ENCODE data around the gene TGFBR1. TPM values are rescaled to one million over a fixed set of nuclear protein-coding genes. Genes with fewer than 3 reads are reported as not detected.

Gene TGFBR1
- total RNA-seq, 5 donors from 2014 or later (not counting 1 experiment from before 2014, with no cell fraction given), result 22.3 to 36.9 (median 31.7) TPM

DNA sequence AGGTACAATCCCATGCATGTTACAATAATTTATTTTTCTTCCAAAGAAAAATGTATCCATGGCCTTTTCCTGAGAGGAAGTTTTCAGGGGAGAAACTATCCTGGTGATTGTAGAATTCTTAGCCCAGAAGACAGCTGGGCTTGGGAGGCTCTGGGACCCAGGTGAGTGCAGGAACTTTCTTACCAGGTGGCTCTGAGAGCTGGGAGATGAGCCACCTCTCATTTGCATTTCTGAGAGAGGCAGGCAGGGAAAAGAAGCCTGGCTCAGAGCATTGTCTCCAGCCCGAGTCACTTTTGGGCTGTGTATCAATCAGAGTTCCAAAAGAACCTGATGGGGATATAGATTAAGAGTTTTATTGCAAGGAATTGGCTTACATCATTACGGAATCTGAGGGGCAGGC, 64.2 kb downstream of the TGFBR1 start:
- Mint-ChIP-seq H3K4me3 (no peak overlapping the region), H3K4me1 (peaks cover 15 to 25% (median 16%) of the 10 kb centered on the region in 3 donors), H3K9me3 (no peaks in the 10 kb centered on the region), H3K36me3 (no peaks in the 10 kb centered on the region), H3K27me3 (peaks cover 5 to 9% of the 10 kb centered on the region in 2 donors), H3K27ac (no peak overlapping the region)
- ChIA-PET CTCF (no interaction called here), POLR2A (no interaction called here)
- DNase-seq (no peak), ATAC-seq (replicated peaks in 1 of 4) (no peak)
- Histone ChIP-seq H3K4me1 (ENCODE audit: control insufficient read depth in 1 of 2, extremely low read depth in 1 of 2, insufficient read depth in 2 of 2, low read length in 2 of 2) (peaks cover 9 to 11% of the 10 kb centered on the region in 2 experiments), H3K4me3 (ENCODE audit: control insufficient read depth in 1 of 2, extremely low read depth in 1 of 2, low read length in 1 of 2) (no peak overlapping the region), H3K27me3 (replicated peaks in 1 of 2; ENCODE audit: control insufficient read depth in 2 of 2, extremely low read depth in 1 of 2, insufficient read depth in 2 of 2, low read length in 1 of 2) (peaks cover 0 to 13% of the 10 kb centered on the region in 2 experiments), H3K36me3 (ENCODE audit: control insufficient read depth in 2 of 2, extremely low read depth in 1 of 2, insufficient read depth in 1 of 2, low read length in 1 of 2) (no peaks in the 10 kb centered on the region), H3K27ac (ENCODE audit: low read length) (no peak overlapping the region), H3K9me3 (no peaks in the 10 kb centered on the region)
- 100% methylated on average over 1 of the region's 2 CpGs for WGBS (ENCODE audit: insufficient coverage)

DNA sequence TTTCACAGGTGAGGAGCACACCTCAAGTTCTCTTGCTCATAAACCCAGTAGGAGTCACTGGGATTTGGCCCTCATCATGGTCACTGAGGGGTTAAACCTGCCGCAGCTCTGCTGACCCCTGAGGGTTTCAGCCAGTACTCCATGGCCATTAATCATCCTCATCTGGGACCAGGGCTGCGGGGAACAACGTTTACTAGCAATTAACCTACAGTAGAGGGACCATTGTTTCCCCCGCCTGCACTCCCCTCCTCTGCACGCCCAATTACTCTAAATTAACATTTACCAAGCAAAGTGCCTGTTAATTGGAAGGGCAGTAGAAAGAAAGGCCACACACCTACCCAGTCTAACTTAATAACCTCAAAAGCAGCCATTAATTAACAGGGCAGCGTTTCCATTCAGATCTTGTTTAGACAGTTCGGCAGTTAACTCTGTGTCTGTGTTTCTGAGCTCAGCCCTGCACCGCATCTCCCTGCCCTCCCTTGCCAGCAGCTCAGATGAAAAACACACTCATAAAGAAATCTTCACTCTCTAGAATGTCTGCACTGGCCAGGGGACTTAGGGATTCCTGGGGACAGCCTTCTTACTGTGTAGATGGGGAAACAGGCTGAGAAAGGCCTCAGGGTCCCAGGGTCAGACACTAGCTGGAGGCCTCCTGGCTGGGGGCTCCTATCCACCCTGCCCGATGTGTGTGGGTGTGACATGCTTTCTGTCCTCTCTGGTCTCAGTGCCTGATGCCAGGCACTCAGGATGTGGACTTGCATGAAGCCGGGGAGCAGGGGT, 65.3 kb downstream of the TGFBR1 start:
- Histone ChIP-seq H3K9me3 (no peaks in the 10 kb centered on the region), H3K36me3 (ENCODE audit: control insufficient read depth in 2 of 2, extremely low read depth in 1 of 2, insufficient read depth in 1 of 2, low read length in 1 of 2) (no peaks in the 10 kb centered on the region), H3K4me1 (ENCODE audit: control insufficient read depth in 1 of 2, extremely low read depth in 1 of 2, insufficient read depth in 2 of 2, low read length in 2 of 2) (peaks cover 9 to 11% of the 10 kb centered on the region in 2 experiments), H3K4me3 (ENCODE audit: control insufficient read depth in 1 of 2, extremely low read depth in 1 of 2, low read length in 1 of 2) (no peak overlapping the region), H3K27ac (ENCODE audit: low read length) (no peak overlapping the region), H3K27me3 (replicated peaks in 1 of 2; ENCODE audit: control insufficient read depth in 2 of 2, extremely low read depth in 1 of 2, insufficient read depth in 2 of 2, low read length in 1 of 2) (peaks cover 0 to 13% of the 10 kb centered on the region in 2 experiments)
- peaks cover 15 to 25% (median 16%) of the 10 kb centered on the region in 3 donors for H3K4me1 Mint-ChIP-seq
- ATAC-seq (replicated peaks in 1 of 4), result no peak
- DNase-seq, result no peak
- H3K4me3 Mint-ChIP-seq, result no peak overlapping the region
- H3K9me3 Mint-ChIP-seq, result no peaks in the 10 kb centered on the region
- peaks cover 5 to 9% of the 10 kb centered on the region in 2 donors for H3K27me3 Mint-ChIP-seq
- WGBS (ENCODE audit: insufficient coverage), result 93% methylated on average over 2 of the region's 10 CpGs
- ChIA-PET POLR2A (no interaction called here), CTCF (no interaction called here)
- no peaks in the 10 kb centered on the region for H3K36me3 Mint-ChIP-seq
- H3K27ac Mint-ChIP-seq, result no peak overlapping the region

DNA sequence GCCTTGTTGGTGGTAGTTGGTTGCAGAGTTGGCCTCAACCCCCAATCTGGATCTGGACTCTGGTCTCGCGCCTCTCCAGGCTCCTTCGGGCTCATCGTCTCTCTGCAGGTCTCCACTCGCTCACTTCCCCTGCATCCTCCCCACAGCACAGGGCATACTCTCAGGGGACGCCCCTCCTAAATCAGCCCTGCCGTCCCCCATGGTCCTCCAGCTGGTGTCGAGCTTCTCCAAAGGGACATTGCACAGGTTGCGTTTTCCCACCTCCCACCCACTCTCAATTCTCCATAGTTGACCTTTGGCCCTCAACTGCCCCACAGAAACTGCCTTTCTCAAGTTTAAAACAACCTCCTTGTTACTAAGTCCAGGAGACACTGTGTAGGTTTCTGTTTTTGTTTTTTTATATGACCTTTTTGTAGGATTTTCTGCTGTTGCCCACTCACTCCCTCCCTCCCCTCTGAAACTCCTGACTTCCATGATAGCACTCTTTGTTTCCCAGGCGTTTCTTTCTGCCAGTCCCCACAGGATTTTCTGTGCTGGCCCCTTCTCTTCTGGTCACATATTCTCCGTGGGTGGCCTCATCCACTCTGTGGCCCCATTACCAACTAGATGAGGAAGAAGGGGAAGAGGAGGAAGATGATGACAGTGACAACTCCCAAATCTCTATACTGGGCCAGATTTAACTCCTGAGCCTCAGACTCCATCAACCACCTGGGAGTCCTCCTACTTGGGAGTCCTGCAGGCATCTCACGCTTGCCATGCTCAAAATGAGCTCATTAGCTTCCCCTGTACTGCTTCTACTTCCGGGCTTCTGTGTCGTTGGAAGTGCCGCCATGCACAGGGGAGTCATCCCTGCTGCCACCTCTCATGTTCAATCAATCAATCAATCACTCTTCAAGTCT, 66.6 kb downstream of the TGFBR1 start:
- Histone ChIP-seq H3K36me3 (ENCODE audit: control insufficient read depth in 2 of 2, extremely low read depth in 1 of 2, insufficient read depth in 1 of 2, low read length in 1 of 2) (no peaks in the 10 kb centered on the region), H3K4me1 (ENCODE audit: control insufficient read depth in 1 of 2, extremely low read depth in 1 of 2, insufficient read depth in 2 of 2, low read length in 2 of 2) (peaks cover 9 to 11% of the 10 kb centered on the region in 2 experiments), H3K27ac (ENCODE audit: low read length) (no peak overlapping the region), H3K9me3 (no peaks in the 10 kb centered on the region), H3K4me3 (ENCODE audit: control insufficient read depth in 1 of 2, extremely low read depth in 1 of 2, low read length in 1 of 2) (no peak overlapping the region), H3K27me3 (replicated peaks in 1 of 2; ENCODE audit: control insufficient read depth in 2 of 2, extremely low read depth in 1 of 2, insufficient read depth in 2 of 2, low read length in 1 of 2) (peaks cover 0 to 13% of the 10 kb centered on the region in 2 experiments)
- ChIA-PET CTCF (interaction anchor here (0.9 to 1.5 kb wide), 3 partner anchors 9 to 30 kb away, joined by 3 to 5 read pairs (median 4); no protein-coding TSS in a partner anchor), POLR2A (no interaction called here)
- H3K36me3 Mint-ChIP-seq, result no peaks in the 10 kb centered on the region
- H3K27me3 Mint-ChIP-seq, result peaks cover 5 to 9% of the 10 kb centered on the region in 2 donors
- ATAC-seq (replicated peaks in 1 of 4) (no peak), DNase-seq (no peak)
- no peak overlapping the region for H3K4me3 Mint-ChIP-seq
- no peak overlapping the region for H3K27ac Mint-ChIP-seq
- peaks cover 14 to 15% (median 15%) of the 10 kb centered on the region in 3 donors for H3K4me1 Mint-ChIP-seq
- H3K9me3 Mint-ChIP-seq, result no peaks in the 10 kb centered on the region
- WGBS (ENCODE audit: insufficient coverage), result 93% methylated on average over 13 of the region's 15 CpGs

DNA sequence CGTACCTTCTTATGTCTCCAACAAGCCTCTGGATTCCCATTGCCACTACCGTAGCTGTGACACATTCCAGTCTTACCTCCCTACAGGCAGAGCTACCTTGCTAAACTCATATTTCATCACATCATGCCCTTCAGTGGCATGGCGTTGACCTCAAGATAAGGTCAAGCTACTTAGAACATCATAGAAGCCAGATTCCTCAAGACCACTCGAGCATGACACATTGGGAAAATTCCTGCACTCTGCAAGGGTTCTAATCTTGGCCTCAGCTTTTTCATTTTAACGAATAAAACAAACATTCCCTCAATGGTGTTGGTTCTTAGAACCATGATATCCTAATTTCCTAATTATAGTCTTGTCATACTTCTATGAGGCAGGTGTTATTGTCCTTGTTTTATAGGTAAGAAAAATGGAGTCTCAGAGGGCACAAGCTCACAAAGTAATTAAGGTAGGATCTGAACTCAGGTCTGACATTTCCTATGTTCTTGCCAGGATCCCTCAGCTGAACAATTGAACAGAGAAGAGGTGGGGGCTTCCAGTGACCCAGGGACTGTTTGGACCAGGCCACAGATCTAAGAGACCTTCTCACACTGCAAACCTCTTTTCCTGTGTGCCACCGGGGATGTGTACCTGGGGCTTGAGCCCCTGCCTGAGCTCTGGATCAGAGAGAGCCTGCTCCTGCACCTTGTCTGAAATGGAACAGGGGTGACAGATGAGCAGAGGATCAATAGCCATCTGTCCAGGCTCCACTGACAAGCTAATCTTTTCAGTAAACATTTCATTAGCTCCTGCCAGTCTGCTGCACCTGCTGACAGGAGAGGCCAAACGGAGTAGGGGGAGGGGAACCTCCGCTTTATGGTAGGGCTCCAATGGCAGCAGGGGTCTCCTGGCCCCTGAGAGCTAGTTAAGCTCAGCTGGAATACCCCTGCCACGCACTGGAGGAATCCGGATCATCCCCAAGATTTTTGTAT, 67.5 kb downstream of the TGFBR1 start:
- H3K27ac Mint-ChIP-seq, result no peak overlapping the region
- ATAC-seq (replicated peaks in 1 of 4) (no peak), DNase-seq (no peak)
- H3K9me3 Mint-ChIP-seq, result no peaks in the 10 kb centered on the region
- no peaks in the 10 kb centered on the region for H3K36me3 ChIP-seq (ENCODE audit: control insufficient read depth in 2 of 2, extremely low read depth in 1 of 2, insufficient read depth in 1 of 2, low read length in 1 of 2)
- no peak overlapping the region for H3K4me3 ChIP-seq (ENCODE audit: control insufficient read depth in 1 of 2, extremely low read depth in 1 of 2, low read length in 1 of 2)
- no peak overlapping the region for H3K4me3 Mint-ChIP-seq
- CTCF ChIA-PET, result interaction anchor here (0.5 to 1.5 kb wide), 4 partner anchors 8 to 159 kb away, joined by 3 to 5 read pairs (median 4); no protein-coding TSS in a partner anchor
- H3K27me3 Mint-ChIP-seq, result peaks cover 5 to 9% of the 10 kb centered on the region in 2 donors
- peaks cover 9 to 11% (median 10%) of the 10 kb centered on the region in 3 donors for H3K4me1 Mint-ChIP-seq
- peaks cover 6 to 8% of the 10 kb centered on the region in 2 experiments for H3K4me1 ChIP-seq (ENCODE audit: control insufficient read depth in 1 of 2, extremely low read depth in 1 of 2, insufficient read depth in 2 of 2, low read length in 2 of 2)
- no peaks in the 10 kb centered on the region for H3K9me3 ChIP-seq
- H3K27me3 ChIP-seq (replicated peaks in 1 of 2; ENCODE audit: control insufficient read depth in 2 of 2, extremely low read depth in 1 of 2, insufficient read depth in 2 of 2, low read length in 1 of 2), result peaks cover 0 to 13% of the 10 kb centered on the region in 2 experiments
- POLR2A ChIA-PET, result no interaction called here
- no peak overlapping the region for H3K27ac ChIP-seq (ENCODE audit: low read length)
- H3K36me3 Mint-ChIP-seq, result no peaks in the 10 kb centered on the region
- WGBS (ENCODE audit: insufficient coverage), result 94% methylated on average over 3 of the region's 10 CpGs

DNA sequence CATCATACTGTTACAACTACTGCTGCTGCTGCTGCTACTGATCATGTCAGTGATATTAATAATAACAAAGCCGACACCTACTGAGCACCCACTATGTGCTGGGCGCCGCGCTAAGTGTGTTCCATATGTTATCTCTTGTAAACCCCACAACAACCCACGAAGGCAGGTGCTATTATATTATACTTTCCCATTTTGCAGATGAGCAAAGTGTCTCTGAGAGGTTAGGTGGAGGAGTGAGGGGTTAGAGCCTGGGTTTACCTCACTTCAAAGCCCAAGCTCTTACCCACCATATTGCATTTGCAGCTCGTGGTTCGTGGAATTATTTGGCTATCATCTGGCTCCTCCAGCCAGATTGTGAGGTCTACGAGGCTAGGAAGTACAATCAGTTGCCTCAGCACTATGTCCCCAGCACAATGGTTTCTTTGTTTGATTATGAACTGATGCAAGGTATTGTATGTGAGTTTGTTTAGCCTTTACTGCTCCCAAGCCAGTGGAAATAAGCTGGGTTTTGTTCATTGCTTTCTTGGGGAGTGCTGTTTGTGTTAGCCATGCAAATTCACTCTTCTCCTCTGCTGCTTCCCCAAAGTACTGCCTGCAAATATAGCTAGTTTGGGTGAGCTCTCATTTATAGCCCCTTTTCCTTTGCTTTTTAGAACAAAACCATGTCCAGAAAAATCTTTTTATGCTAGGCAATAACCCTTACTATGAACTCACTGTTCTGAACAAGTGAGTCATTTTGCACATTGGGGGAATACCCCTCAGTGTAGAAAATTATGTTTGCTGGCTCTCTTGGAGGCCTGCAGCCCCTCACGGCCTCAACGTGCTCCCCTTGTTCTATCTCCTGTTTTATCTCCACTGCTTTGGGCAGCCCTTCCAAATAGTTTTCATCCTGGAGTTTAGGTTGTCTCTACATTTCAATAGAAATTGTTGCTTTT, 68.9 kb downstream of the TGFBR1 start:
- WGBS (ENCODE audit: insufficient coverage), result 80% methylated on average over 3 of the region's 10 CpGs

More for the DNA sequence above, 68.9 kb downstream of the TGFBR1 start:
- H3K4me3 Mint-ChIP-seq, result no peak overlapping the region
- Histone ChIP-seq H3K9me3 (no peaks in the 10 kb centered on the region), H3K4me3 (ENCODE audit: control insufficient read depth in 1 of 2, extremely low read depth in 1 of 2, low read length in 1 of 2) (no peak overlapping the region), H3K27me3 (replicated peaks in 1 of 2; ENCODE audit: control insufficient read depth in 2 of 2, extremely low read depth in 1 of 2, insufficient read depth in 2 of 2, low read length in 1 of 2) (peaks cover 0 to 10% of the 10 kb centered on the region in 2 experiments), H3K4me1 (ENCODE audit: control insufficient read depth in 1 of 2, extremely low read depth in 1 of 2, insufficient read depth in 2 of 2, low read length in 2 of 2) (no peaks in the 10 kb centered on the region), H3K27ac (ENCODE audit: low read length) (no peak overlapping the region), H3K36me3 (ENCODE audit: control insufficient read depth in 2 of 2, extremely low read depth in 1 of 2, insufficient read depth in 1 of 2, low read length in 1 of 2) (no peaks in the 10 kb centered on the region)
- peaks cover 5 to 9% of the 10 kb centered on the region in 2 donors for H3K27me3 Mint-ChIP-seq
- no peaks in the 10 kb centered on the region for H3K4me1 Mint-ChIP-seq
- no peak for ATAC-seq (replicated peaks in 1 of 4)
- no peaks in the 10 kb centered on the region for H3K9me3 Mint-ChIP-seq
- H3K27ac Mint-ChIP-seq, result no peak overlapping the region
- H3K36me3 Mint-ChIP-seq, result no peaks in the 10 kb centered on the region
- CTCF ChIA-PET, result interaction anchor here in 1 of 2 donors (1.0 kb wide), 1 partner anchor 11 kb away, joined by 3 read pairs; no protein-coding TSS in a partner anchor
- DNase-seq, result no peak
- POLR2A ChIA-PET, result no interaction called here
